Right lobe of liver (tissue), 6 donors: ENCODE measurements around the gene KRTAP9-3. TPM values are rescaled to one million over a fixed set of nuclear protein-coding genes. Genes with fewer than 3 reads are reported as not detected.
"Not testable (repeated sequence)": the region's sequence is repeated elsewhere in the genome, so short reads cannot be mapped to it uniquely, and the experiment has no call there.

Experiments
- ATAC-seq, 4 donors: fragments of 200-7000 bp; cut with Tn5 transposase; one replicate each; pipeline ENCODE4 v1.9.1; 2020; ENCODE audit warnings: mild to moderate bottlenecking in 4 of 4, moderate library complexity in 4 of 4
- DNase-seq, 3 donors: peaks; one replicate each; pipeline ENCODE4 v3.0.0-alpha.2; 2020
- H3K27ac ChIP-seq, 3 donors: fragments of 200-600 bp; one replicate each; pipeline ENCODE4 v1.8.0; 2022
- H3K27me3 ChIP-seq, 2 donors: fragments of 200-600 bp; one replicate each; pipeline ENCODE4 v1.8.0; 2022
- H3K36me3 ChIP-seq, 4 donors: fragments of 200-600 bp; sonication (generic) in 1 of 4; one replicate each; pipeline versions ENCODE4 v1.5.1 to v1.8.0; 2017 to 2022; ENCODE audit warnings: control low read depth in 1 of 4
- H3K4me1 ChIP-seq, 4 donors: fragments of 200-600 bp; sonication (generic) in 1 of 4; one replicate each; pipeline versions ENCODE4 v1.5.1 to v1.8.0; 2017 to 2022; ENCODE audit warnings: control low read depth in 1 of 4
- H3K4me3 ChIP-seq, 3 donors: fragments of 200-600 bp; one replicate each; pipeline ENCODE4 v1.8.0; 2022
- H3K9me3 ChIP-seq, 4 donors: fragments of 200-600 bp; sonication (generic) in 1 of 4; one replicate each; pipeline versions ENCODE4 v1.5.1 to v1.8.0; 2017 to 2022; ENCODE audit warnings: control low read depth in 1 of 4
- CTCF ChIP-seq, 4 donors: fragments of 200-600 bp in 3 of 4; fragments of 450-650 bp in 1 of 4; IDR thresholded peaks; one replicate each; pipeline versions ENCODE4 v1.5.1 to v1.8.0; 2016 to 2022; ENCODE audit warnings: antibody characterized with exemption in 4 of 4, mild to moderate bottlenecking in 2 of 4
- POLR2A ChIP-seq: fragments of 450-650 bp; IDR thresholded peaks from one replicate; pipeline ENCODE4 v1.6.1; 2017; ENCODE audit warnings: antibody characterized with exemption, mild to moderate bottlenecking
- WGBS: methylation state at CpG from one replicate; pipeline ENCODE4 v1.1.6; 2018; ENCODE audit warnings: low coverage, low lambda C conversion rate; ENCODE audit not compliant: insufficient coverage; ENCODE audit errors: missing lambda C conversion rate; 5-methylcytosine and 5-hydroxymethylcytosine counted together
- intact Hi-C, 2 donors: fragments of 100-400 bp; cut with DNase I; formaldehyde crosslinking; loops; one replicate each; pipeline versions ENCODE4 v1.11.2 to v1.14.1; 2022
- total RNA-seq, 6 experiments: library from RNA; depleted of rRNA in 2 of 6; stranded (reverse); fragments of >200 nt in 2 of 6; fragmentation: NEBNext Ultra II Directional in 3 of 6; extraction: Animal tissue kit (Norgen Biotek cat#: 25700) in 3 of 6; gene quantifications; one replicate each; pipeline versions ENCODE4 v1.1.0 to v1.2.4, GENCODE V29; 2016 to 2023
- donor health status: DM: no; HTN: yes; CAD: no.
- donor health status: DM: no; HTN: no; CAD: no.
- donor health status: DM: no; HTN: no; CAD: no.
- donor health status: DM: no; HTN: yes; CAD: no.
- donor health status: DM: no; HTN: yes; CAD: no.

Gene KRTAP9-3
- total RNA-seq, 6 experiments from 2014 or later, result not detected

GRCh38 chr17:41230094-41230493 is 2.2 kb upstream of the KRTAP9-3 start:
- no peak overlapping the region for H3K4me3 ChIP-seq
- DNase-seq (no peak), ATAC-seq (no peak)
- intact Hi-C loops, result no loop called here
- no peaks in the 10 kb centered on the region for H3K4me1 ChIP-seq
- TF ChIP-seq CTCF (IDR thresholded peaks at IDR 0.05), result no peak
- no peak for TF ChIP-seq POLR2A
- no peaks in the 10 kb centered on the region for H3K36me3 ChIP-seq
- no peaks in the 10 kb centered on the region for H3K27me3 ChIP-seq
- no peak overlapping the region for H3K27ac ChIP-seq
- no peaks in the 10 kb centered on the region for H3K9me3 ChIP-seq

- no peaks in the 10 kb centered on the region for H3K27me3 ChIP-seq
- DNase-seq (no peak), ATAC-seq (no peak)
- no peak overlapping the region for H3K27ac ChIP-seq
- no peaks in the 10 kb centered on the region for H3K9me3 ChIP-seq
- H3K36me3 ChIP-seq, result no peaks in the 10 kb centered on the region
- H3K4me3 ChIP-seq, result no peak overlapping the region
- 64% methylated on average over 4 of the region's 6 CpGs for WGBS
- no peaks in the 10 kb centered on the region for H3K4me1 ChIP-seq
- TF ChIP-seq CTCF (IDR thresholded peaks at IDR 0.05) (no peak), POLR2A (no peak)
- intact Hi-C loops, result no loop called here
Observed at GRCh38 chr17:41231731-41232130, 518 bp upstream of the KRTAP9-3 start.

GRCh38 chr17:41237116-41237515 is 4.9 kb downstream of the KRTAP9-3 start:
- ATAC-seq, H3K9me3 ChIP-seq, H3K27me3 ChIP-seq: not testable (repeated sequence)

GRCh38 chr17:41237949-41238437 is 5.7 kb downstream of the KRTAP9-3 start, which contains the start of gene KRTAP9-8:
KRTAP9-8 (plus strand) TSS chr17:41237999; CDS start chr17:41238052, 53 bp downstream.
- H3K36me3 ChIP-seq, intact Hi-C loops, H3K9me3 ChIP-seq, H3K27me3 ChIP-seq, ATAC-seq, H3K4me3 ChIP-seq, DNase-seq, H3K27ac ChIP-seq, H3K4me1 ChIP-seq: not testable (repeated sequence)
- WGBS, result no CpG with 5 or more reads among the region's 3 CpGs

More at GRCh38 chr17:41237116-41237515, 4.9 kb downstream of the KRTAP9-3 start:
- intact Hi-C loops, DNase-seq, H3K36me3 ChIP-seq, H3K4me1 ChIP-seq, H3K4me3 ChIP-seq, H3K27ac ChIP-seq: not testable (repeated sequence)
- 50% methylated on average over 1 of the region's 4 CpGs for WGBS

- intact Hi-C loops, H3K9me3 ChIP-seq, H3K27ac ChIP-seq, H3K27me3 ChIP-seq, ATAC-seq, H3K4me1 ChIP-seq, DNase-seq, H3K4me3 ChIP-seq, H3K36me3 ChIP-seq: not testable (repeated sequence)
- 15% methylated on average over 2 of the region's 2 CpGs for WGBS
Observed at GRCh38 chr17:41246995-41247787, 14.9 kb downstream of the KRTAP9-3 start.

GRCh38 chr17:41249637-41250240 is 17.5 kb downstream of the KRTAP9-3 start, which contains the start of gene KRTAP9-4:
KRTAP9-4 (plus strand) TSS chr17:41249687; CDS start chr17:41249721, 34 bp downstream.
- 80% methylated on average over 1 of the region's 2 CpGs for WGBS
- DNase-seq, result not testable (repeated sequence)

More at GRCh38 chr17:41249637-41250240, 17.5 kb downstream of the KRTAP9-3 start, which contains the start of gene KRTAP9-4:
- H3K27ac ChIP-seq, H3K9me3 ChIP-seq, intact Hi-C loops, H3K36me3 ChIP-seq, H3K4me3 ChIP-seq, H3K4me1 ChIP-seq, ATAC-seq, H3K27me3 ChIP-seq: not testable (repeated sequence)
